ENCODE measurements around the gene USF2. TPM values are rescaled to one million over a fixed set of nuclear protein-coding genes. Genes with fewer than 3 reads are reported as not detected.

Gene USF2
- total and polyA plus RNA-seq, 10 donors: 132 to 206 (median 154) TPM

DNA sequence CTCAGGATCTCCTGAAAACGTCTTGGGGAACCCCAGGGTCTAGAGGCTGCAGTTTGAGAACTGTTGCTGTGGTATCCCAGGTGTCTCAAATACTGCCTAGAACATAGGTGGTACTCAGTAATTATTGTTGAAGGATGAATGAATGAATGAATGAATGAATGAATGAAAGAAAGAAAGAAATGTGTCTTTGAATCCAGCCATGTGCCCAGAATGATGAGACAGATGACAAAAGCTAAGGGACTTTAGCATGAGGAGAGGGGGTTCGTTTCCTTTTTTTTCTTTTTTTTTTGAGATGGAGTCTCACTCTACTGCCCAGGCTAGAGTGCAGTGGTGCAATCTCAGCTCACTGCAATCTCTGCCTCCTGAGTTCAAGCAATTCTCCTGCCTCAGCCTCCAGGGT, 12.2 kb upstream of the USF2 start:
- intact Hi-C loops (cut with DNase I; ENCODE audit: low total_unique reads): no loop called here
- peaks cover 0 to 47% (median 20%) of the 10 kb centered on the region in 6 donors for H3K4me1 ChIP-seq
- no peaks in the 10 kb centered on the region for H3K27me3 ChIP-seq (replicated peaks in 1 of 7)
- H3K27ac ChIP-seq: peak overlapping the region in 1 of 8 donors; percentile 30
- no peak overlapping the region for H3K4me3 ChIP-seq
- DNase-seq: no peak
- TF ChIP-seq POLR2AphosphoS5 (IDR thresholded peaks at IDR 0.05) (no peak), POLR2A (IDR thresholded peaks at IDR 0.05) (no peak)
- TF ChIP-seq, protein P1, sequence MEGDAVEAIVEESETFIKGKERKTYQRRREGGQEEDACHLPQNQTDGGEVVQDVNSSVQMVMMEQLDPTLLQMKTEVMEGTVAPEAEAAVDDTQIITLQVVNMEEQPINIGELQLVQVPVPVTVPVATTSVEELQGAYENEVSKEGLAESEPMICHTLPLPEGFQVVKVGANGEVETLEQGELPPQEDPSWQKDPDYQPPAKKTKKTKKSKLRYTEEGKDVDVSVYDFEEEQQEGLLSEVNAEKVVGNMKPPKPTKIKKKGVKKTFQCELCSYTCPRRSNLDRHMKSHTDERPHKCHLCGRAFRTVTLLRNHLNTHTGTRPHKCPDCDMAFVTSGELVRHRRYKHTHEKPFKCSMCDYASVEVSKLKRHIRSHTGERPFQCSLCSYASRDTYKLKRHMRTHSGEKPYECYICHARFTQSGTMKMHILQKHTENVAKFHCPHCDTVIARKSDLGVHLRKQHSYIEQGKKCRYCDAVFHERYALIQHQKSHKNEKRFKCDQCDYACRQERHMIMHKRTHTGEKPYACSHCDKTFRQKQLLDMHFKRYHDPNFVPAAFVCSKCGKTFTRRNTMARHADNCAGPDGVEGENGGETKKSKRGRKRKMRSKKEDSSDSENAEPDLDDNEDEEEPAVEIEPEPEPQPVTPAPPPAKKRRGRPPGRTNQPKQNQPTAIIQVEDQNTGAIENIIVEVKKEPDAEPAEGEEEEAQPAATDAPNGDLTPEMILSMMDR (IDR thresholded peaks at IDR 0.05 in 8 of 11, conservative IDR thresholded peaks at IDR 0.05 in 3 of 11): no peak
- peaks cover 0 to 35% (median 0%) of the 10 kb centered on the region in 6 donors for H3K36me3 ChIP-seq
- H3K9me3 ChIP-seq: no peaks in the 10 kb centered on the region
- WGBS, 5 donors: 46 to 82% (median 66%) methylated on average over 2 of the region's 2 CpGs

DNA sequence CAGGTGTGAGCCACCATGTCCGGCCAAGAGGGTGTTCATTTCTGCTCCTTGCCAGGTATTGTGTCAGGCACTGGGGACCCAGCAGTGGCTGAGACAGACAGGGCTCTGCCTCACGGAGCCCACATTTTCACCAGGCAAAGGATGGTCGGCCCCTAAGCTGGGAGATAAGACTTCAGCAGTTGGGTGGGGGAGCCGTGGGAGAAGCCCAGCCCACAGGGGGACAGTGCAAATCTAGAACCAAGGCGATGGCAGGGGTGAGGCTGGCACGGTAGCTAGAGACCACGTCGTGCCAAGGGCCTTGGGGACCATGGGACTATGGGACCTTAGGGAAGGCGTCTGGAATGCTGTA, 11.7 kb upstream of the USF2 start:
- 58 to 83% (median 76%) methylated on average over 9 of the region's 9 CpGs for WGBS, 5 donors

DNA sequence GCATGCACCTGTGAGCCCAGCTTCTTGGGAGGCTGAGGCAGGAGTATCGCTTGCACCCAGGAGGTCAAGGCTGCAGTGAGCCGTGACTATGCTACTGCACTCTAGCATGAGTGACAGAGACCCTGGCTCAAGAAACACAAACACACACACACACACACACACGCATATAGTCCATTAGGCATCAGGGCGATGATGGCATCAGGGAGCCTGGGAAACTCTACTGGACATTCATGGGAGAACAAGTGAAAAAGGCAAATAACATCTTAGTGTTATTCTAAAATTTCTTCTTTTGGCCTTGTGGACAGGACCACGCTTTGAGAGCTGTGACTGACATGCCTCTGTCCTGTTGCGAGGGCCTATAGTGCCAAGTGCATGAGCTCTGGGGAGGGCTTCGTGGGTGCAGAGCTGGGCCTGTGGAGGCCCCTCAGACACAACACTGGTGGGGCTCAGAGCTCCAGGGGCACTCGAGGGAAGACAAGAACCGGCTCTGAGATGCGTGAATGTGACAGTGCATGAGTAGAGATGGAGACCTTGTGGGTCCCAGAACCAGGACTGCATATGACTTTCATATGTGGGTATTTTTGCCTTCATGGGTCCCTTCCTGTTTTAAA, 8.0 kb upstream of the USF2 start:
- DNase-seq: peak; percentile 55
- TF ChIP-seq POLR2A (IDR thresholded peaks at IDR 0.05) (no peak), POLR2AphosphoS5 (IDR thresholded peaks at IDR 0.05) (peak in 2 of 3 donors; percentile 10 to 41)
- Histone ChIP-seq H3K9me3 (no peaks in the 10 kb centered on the region), H3K4me3 (no peak overlapping the region), H3K27me3 (replicated peaks in 1 of 7) (no peaks in the 10 kb centered on the region), H3K4me1 (peaks cover 11 to 46% (median 31%) of the 10 kb centered on the region in 6 donors), H3K27ac (no peak overlapping the region), H3K36me3 (peaks cover 0 to 30% (median 0%) of the 10 kb centered on the region in 6 donors)
- 81 to 89% (median 85%) methylated on average over 10 of the region's 10 CpGs for WGBS, 5 donors
- intact Hi-C loops (cut with DNase I; ENCODE audit: low total_unique reads): no loop called here

More for the DNA sequence above, 11.7 kb upstream of the USF2 start:
- H3K36me3 ChIP-seq: peaks cover 0 to 38% (median 0%) of the 10 kb centered on the region in 6 donors
- peaks cover 0 to 47% (median 22%) of the 10 kb centered on the region in 6 donors for H3K4me1 ChIP-seq
- TF ChIP-seq POLR2A (IDR thresholded peaks at IDR 0.05): no peak
- peak overlapping the region in 4 of 8 donors; percentile 6 to 37 (median 23) for H3K27ac ChIP-seq
- H3K4me3 ChIP-seq: no peak overlapping the region
- intact Hi-C loops (cut with DNase I; ENCODE audit: low total_unique reads): no loop called here
- peak; percentile 35 for DNase-seq
- no peaks in the 10 kb centered on the region for H3K27me3 ChIP-seq (replicated peaks in 1 of 7)
- H3K9me3 ChIP-seq: no peaks in the 10 kb centered on the region

DNA sequence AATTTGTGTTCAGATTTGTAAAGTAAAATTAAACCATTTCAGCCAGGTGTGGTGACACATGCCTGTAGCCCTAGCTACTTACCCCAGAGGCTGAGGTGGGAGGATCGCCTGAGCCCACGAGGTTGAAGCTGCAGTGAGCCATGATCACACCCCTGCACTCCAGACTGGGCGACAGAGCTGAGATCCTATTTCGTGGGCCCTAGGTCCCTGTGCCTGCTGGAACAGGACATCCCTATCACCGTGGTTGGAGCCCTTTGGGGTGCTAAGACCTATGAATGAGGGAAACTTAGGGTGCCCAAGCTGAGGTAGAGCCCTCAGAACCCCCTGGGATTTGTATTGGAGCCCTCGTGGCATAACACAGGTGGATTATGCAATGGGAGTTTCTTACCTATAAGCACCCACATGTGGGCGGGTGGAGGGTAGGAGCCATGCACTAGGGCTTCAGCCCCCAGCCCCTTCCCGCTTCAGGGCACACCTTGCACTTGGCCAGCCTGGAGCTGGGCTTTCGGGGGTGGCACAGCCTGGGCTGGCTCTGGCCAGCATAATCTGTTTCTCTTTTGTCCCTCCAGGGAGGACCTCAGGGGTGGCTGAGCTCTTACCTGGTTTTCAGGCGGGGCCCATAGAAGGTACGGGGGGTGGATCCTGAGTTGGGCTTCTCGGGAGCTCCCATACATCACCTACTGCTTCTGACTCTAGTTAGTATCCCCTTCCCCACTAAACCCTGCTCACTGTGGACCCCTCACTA, 7.2 kb upstream of the USF2 start:
- TF ChIP-seq, protein P1 (IDR thresholded peaks at IDR 0.05 in 8 of 11, conservative IDR thresholded peaks at IDR 0.05 in 3 of 11): no peak
- peak; percentile 18 to 69 (median 51) for TF ChIP-seq POLR2AphosphoS5 (IDR thresholded peaks at IDR 0.05)
- intact Hi-C loops (cut with DNase I; ENCODE audit: low total_unique reads): no loop called here

More for the DNA sequence above, 7.2 kb upstream of the USF2 start:
- H3K4me1 ChIP-seq: peaks cover 16 to 50% (median 38%) of the 10 kb centered on the region in 6 donors
- H3K27ac ChIP-seq: no peak overlapping the region
- WGBS, 5 donors: 76 to 87% (median 81%) methylated on average over 10 to 12 of the region's 12 CpGs
- H3K36me3 ChIP-seq: peaks cover 0 to 37% (median 0%) of the 10 kb centered on the region in 6 donors
- H3K4me3 ChIP-seq: no peak overlapping the region
- H3K9me3 ChIP-seq: no peaks in the 10 kb centered on the region
- DNase-seq: peak; percentile 68
- H3K27me3 ChIP-seq (replicated peaks in 1 of 7): no peaks in the 10 kb centered on the region
